ENCODE data around the gene TXNDC17. TPM values are rescaled to one million over a fixed set of nuclear protein-coding genes. Genes with fewer than 3 reads are reported as not detected.

Gene TXNDC17
- total and polyA plus RNA-seq, 2 of the 8 experiments (the other 6 are each of a cell fraction or from before 2014, with no cell fraction given) = 182 to 410 TPM

GRCh38 chr17:6670571-6670970, 29.7 kb downstream of the TXNDC17 start (continued):
- TF ChIP-seq ATF2 (IDR thresholded peaks at IDR 0.05; ENCODE audit: low read length) = no peak
- TF ChIP-seq MAFK (IDR thresholded peaks at IDR 0.05; ENCODE audit: low read depth, low read length) = no peak
- TF ChIP-seq SIRT6 (IDR thresholded peaks at IDR 0.05; ENCODE audit: low read length) = no peak
- TF ChIP-seq SIX5 (IDR thresholded peaks at IDR 0.05; ENCODE audit: low read depth, low read length) = no peak
- no peak for TF ChIP-seq TAF7 (optimal IDR thresholded peaks at IDR 0.05; ENCODE audit: borderline replicate concordance, low read depth, low read length)
- no peak for TF ChIP-seq KDM5A (IDR thresholded peaks at IDR 0.05; ENCODE audit: low read length)
- TF ChIP-seq ATF3 (IDR thresholded peaks at IDR 0.05; ENCODE audit: insufficient read depth, low read depth, low read length) = no peak
